Measurements from ENCODE around the gene PRPSAP1.
"Not testable (repeated sequence)": the region's sequence is repeated elsewhere in the genome, so short reads cannot be mapped to it uniquely, and the experiment has no call there.

PRPSAP1 gene

DNA sequence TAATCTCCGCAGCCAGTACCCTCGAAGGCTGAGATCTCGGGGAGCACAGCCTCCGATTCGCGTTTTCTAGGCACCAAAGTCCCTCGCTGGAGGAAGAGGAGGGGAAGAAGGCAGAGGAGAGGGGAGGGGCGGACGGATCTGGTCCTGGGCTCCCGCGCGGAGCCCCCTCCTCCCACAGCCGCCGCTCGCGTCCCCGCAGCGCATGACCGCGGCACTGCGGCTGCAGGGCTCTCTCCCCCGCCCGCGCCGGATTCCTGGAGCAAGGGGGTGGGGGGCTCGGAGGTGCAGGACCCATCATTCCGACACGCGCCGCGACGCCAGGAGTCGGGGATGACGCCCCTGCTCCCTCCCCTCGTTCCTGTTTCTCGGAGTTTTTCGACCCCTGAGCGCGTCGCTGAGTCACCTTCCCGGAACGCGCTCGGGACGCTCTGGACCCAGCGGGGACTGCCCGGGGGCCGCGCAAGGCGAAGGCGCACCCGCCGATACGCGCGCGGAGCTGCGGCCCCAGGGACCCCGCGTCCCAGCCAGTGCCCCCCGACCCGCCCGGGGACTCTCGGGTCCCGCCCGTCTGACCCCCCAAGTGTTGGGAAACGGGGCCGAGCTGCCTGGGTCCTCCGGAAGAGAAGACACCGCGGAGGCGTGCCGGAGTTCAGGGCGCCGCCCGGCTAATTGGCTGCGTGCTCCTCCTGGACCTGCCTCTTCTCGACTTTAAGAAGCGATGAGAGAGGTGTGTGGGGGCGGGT lies 29.3 kb upstream of the PRPSAP1 start:
- no peak for FAIRE-seq

DNA sequence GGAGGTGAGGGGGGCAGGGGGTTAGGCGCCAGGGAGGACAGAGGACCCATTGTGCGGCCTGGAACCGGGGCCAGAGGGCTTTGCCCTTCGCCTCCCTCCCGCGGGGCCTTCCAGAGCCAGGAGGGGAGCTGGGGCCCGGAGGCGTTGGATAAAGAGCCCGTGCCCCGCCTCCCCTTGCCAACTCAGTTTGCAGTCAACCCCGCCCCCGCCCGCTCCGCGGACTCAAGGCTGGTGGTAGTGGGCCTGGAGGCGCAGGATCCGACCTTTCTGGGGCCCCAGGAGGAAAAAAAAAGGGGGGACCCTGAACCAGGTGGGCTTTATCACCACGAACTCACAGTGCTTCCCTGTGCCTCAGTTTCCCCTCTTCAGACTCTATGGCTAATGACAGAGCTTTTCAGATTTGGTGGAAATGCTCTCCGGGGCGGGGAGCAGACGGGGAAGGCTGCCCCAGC lies 28.7 kb upstream of the PRPSAP1 start:
- FAIRE-seq, result no peak

DNA sequence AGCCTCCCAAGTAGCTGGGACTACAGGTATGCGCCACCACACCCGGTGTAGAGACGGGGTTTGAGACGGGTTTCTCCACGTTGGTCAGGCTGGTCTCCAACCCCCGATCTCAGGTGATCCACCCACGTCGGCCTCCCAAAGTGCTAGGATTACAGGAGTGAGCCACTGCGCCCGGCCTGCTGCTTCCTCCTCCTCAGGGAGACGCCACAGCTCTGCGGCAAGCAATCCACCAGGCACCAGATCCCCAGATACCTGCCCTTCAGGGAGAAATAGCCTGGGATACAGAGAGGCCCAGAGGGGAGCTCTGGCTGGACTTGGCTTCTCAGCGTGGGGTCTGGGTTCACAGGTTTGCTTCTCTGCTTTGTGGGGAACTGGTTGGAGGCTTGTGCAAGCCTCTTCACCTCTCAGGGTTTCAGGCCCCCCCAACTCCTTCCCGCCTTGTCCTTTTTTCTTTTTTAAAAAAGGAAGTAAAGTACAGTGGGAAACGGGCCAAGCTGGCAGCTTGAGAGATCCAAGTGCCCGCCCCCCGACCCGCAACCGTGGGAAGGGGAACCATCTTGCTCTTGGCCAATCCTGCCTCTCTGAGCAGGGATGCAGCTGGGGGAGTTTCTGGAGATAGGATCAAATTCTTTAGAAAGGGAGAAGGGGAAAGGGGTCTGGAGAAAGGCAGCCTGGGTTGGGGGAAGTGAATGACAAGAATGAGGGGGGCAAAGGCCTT lies 28.1 kb upstream of the PRPSAP1 start:
- FAIRE-seq, result no peak

DNA sequence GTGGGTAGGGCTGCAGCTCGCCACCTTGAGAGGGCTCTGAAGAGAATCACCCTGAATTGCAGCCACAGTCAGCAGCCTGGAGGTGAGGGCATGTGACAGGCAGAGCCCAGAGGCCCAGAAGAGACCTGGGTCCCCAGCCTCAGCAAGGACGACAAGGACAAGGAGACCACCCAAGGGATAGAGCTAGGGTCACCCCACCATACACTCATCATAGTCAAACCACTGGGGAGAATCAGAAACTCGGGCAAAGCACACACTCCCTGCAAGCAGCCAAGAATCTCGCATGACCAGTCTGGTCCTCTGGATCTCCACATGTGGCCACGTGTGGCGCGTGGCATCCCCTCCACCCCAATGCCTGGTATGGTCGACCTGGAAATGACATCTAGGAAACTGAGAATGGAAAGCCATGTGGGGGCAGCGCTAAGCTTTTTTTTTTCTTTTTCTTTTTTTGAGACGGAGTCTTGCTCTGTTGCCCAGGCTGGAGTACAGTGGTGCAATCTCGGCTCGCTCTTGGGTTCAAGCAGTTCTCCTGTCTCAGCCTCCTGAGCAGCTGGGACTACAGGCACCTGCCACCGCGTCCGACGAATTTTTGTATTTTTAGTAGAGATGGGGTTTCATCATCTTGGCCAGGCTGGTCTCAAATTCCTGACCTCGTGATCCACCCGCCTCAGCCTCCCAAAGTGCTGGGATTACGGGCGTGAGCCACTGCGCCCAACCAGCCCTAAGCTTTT lies 26.1 kb upstream of the PRPSAP1 start:
- FAIRE-seq, result no peak

DNA sequence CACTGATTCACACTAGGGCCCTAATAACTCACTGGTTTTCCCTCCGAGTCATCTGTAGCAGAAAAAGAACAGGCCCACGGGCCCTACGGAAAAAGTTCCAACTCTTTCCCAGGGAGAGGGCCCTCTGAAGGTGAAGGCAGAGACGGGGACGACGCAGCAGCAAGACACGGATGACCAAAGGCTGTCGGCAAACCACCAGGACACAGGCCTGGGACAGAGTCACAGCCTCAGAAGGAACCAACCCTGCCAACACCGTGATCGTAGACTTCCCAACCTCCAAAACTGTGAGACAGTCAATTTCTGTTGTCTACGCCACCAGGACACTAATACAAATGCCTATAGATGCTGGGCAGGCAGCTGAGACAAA lies 25.5 kb upstream of the PRPSAP1 start:
- no peak for FAIRE-seq

DNA sequence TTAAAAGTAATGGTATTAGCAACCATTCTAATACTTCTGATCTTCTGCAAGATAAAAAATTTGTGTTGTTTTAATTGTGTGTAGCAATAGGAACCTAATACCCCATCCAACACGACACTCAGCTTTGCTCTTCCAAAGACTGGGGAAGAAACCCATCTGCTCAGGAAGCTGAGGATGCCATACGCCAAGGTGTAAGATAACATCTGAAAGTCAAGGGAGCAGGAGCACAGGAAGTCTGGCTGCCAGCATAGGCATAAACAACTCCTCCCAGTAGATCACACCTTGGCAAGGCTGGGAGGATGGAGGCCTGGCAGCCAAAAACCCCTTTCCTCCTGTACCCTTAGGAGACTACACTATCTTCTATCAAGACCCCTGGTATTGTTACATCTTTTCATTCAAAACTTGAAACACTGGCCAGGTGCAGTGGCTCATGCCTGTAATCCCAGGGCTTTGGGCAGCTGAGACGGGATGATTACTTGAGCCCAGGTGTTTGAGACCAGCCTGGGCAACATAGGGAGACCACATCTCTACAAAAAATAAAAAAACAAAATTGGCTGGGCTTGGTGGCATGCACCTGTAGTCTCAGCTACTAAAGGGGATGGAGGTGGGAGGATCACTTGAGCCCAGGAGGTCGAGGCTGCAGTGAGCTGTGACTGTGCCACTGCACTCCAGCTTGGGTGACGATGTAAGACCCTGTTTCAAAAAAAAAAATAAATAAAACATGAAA lies 25.0 kb upstream of the PRPSAP1 start:
- FAIRE-seq, result no peak

DNA sequence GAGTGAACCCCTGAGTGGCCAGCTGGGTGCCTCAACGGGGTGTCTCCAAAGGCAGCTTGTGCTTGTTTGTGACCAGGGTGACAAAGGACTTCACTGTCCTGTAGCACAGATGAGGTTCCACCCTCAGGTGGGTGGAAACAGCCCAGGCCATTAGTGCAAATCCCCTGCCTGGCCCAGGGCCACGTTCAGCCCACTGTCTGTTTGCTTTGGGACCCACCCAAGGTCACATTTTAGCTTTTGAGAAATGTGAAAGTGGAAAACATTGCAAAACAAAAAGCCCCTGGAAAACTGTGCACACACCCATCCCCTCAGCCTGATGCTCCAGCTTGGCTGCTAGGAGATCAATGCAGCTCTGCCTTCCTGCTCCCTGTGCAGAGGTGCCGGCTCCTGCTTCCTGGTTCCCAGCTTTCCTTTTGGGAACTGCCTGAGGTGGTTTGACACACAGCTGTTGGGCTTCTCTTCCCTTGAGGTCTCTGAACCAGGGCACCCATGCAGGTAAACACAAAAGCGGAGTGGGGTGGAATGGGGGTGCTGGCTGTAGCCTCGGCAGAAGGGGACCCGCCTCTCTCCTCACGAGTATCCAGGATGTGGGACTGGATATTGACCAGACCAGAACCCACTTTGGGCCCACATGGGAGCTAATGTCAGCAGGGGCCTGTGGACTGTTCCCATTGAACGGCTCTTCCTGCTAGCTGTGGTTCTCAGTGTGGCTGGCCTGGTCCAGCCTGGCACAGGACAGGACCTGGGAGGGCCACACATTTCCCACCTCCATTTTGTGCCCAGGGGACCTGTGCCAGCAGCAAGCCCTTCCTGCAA lies 22.8 kb upstream of the PRPSAP1 start:
- no peak for FAIRE-seq

DNA sequence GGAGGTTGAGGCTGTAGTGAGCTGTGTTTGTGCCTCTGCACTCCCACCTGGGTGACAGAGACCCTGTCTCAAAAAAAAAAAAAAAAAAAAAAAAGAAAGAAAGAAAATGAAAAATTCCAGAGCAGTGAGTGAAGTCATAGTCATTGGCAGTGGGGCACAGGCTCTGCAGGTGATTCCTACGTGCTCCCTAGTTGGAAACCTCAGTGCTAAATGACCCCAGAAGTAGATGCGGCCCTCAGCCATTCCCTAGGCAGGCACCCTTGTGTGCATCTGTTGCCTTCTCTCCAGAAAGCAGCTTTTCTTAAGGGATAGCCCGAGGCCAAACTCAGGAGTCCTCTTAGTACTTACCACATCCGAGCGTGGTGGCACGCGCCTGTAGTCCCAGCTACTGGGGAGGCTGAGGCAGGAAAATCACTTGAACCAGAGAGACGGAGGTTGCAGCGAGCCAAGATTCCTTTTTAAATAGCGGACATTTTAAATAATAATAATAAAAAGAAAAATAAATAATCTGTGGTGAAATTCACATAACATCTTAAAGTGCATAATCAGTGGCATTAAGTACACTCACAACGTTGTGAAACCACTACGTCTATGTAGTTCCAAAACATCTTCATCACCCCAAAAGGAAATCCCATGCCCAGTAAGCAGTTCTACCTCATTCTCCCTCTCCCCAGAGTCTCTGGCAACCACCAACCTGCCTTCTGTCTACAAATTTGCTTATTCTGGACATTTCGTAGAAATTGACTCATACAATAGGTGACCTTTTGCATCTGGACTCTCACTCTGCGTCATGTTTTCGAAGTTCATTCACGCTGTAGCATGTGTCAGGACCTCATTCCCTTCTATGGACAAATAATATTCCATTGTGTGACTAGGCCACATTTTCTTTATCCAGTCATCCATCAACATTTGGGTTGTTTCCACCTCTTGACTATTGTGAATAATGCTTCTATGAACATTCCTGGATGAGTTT lies 18.2 kb upstream of the PRPSAP1 start:
- no peak for FAIRE-seq

DNA sequence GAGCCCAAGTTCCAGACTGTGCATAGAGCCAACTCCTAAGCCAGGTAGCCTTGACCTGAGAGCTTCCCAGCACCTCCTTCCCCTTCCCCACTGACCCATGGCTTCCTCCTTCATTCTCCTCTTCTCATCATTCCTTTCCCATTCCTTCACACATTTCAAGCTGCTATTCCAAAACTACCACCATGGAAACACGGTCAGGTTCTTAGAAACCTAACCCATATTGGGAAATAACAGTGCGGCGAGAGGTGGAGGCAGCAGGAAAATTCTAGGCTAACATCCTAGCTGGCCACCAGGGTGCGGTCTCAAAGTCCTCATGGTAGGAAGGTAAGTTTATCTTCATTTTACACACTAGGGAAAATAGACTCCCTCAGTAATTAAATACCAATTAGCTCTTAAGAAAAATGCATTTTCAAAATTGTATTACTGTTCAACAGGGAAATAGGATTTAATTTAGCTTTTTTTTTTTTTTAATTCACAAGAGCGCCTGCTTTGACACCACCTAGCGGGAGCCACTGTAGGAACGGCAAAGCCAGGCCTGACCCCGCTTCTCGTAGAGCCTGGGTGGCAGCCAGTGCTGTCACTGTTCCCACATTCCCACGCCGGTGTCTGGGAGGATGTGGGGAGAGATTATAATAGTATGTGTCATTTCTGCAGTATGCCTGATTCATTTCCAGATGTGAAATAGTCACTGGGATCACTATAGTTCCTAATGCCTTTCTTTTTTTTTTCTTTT lies 16.7 kb upstream of the PRPSAP1 start:
- FAIRE-seq, result no peak

DNA sequence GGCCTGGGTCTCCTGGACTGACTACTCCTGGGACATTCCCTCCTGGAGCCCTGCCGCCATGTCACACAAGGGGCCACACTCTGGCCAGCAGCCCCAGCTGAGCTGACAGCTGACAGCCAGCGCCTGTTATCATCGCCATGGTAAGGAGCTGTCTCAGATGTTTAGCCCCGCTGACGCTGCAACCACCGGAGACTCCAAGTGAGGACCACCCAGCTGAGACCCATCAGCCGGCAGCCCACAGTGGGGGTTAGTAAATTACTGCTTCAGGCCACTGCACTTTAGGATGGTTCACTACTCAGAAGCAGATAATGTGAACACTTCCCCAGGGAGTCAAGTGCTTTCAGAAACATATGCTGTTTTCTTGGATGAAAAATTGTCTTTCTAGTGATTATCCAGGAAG lies 16.1 kb upstream of the PRPSAP1 start:
- FAIRE-seq, result no peak

DNA sequence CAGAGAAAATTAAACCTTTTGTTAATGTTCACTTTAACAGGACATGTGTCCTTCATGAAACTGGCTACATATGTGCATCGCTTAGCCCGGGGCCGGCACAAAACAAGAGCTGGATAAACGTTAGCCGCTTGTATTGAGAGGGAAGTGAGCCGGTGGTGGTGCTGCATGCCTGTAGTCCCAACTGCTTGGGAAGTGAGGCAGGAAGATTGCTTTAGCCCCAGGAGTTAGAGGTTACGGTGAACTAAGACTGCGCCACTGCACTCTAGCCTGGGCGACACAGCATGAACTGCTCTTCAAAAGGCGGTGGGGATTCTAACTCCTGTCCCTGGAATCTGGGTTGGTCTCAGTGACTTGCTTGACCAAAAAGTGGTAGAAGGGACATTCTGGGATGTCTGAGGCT lies 15.7 kb upstream of the PRPSAP1 start:
- no peak for FAIRE-seq

DNA sequence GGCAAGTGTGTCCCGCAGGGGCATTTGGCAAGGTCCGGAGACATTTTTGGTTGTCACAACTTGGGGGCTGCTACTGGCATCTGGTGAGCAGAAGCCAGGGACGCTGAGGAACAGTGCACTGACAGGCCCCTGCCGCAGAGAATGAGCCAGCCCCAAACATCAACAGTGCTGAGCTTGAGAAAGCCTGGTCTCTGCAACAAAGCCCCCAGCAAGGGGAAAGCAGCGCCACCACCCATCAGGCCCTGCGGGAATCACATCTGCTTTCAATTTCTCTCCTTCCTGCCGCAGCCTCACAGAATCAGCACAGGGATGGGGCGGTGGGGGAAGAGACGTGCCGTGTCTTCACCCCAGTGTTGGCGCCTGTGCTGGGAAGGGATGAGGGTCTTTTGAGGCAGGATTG lies 14.8 kb upstream of the PRPSAP1 start:
- no peak for FAIRE-seq

DNA sequence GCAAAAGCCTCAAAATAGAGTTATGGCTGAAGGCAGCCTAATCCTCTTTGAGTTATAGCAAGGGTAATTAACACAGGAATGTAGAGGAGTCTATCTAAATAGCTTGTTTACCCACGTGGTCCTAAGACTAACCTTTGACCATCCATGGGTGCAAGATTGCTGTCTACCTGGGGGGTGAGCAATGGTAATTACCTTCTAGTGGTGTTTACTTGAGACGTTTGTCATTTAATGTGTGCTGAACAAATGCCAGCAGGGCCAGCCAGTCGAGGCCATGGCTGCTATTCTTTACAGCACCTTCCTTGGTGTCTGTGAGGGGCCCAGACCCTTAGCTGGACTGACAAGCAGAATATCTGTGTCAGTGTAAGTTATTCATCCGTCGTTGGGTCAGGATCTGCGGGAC lies 13.9 kb upstream of the PRPSAP1 start:
- no peak for FAIRE-seq

DNA sequence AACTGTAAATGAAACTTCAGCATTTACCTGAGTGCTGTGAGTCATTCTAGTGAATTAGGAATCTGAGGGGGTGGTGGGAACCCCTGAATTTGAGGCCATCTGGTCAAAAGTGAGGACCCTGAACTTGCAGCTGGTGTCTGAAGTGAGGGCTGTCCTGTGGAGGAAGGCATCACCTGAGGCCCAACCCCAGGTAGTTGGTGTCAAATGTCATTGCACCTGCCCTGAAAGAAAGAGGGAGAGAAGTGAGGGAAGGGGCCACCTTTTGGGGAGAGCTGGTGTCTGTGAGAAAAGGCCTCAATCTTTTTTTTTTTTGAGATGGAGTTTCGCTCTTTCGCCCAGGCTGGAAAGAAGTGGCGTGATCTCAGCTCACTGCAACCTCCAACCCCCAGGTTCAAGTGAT lies 12.5 kb upstream of the PRPSAP1 start:
- FAIRE-seq, result no peak

DNA sequence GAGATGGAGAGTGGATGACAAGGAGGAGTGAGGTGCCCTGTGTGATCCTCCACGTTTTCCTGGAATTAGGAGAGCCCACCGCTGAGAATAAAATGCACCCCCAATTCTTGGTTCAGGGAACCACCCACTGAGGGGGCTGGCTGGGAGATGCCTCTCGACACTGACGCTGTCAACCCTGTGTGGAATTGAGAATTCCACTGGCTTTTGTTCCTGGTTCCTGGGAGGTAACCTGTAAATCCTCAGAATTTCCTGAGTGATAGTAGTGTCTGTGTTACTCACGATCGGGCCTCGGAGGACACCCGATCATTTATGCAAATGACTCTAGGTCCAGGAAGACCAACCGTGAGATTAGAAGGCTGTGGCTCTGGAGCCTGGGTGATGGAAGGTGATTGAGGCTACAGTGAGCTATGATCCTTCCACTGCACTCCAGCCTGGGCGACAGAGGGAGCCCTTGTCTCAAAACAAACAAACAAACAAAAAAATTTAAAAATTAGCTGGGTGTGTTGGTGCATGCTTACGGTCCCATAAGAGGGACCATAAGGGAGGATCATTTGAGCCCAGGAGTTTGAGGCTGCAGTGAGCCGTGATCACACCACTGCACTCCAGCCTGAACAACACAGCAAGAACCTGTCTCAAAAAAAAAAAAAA lies 11.7 kb upstream of the PRPSAP1 start:
- peak; percentile 33 for FAIRE-seq

DNA sequence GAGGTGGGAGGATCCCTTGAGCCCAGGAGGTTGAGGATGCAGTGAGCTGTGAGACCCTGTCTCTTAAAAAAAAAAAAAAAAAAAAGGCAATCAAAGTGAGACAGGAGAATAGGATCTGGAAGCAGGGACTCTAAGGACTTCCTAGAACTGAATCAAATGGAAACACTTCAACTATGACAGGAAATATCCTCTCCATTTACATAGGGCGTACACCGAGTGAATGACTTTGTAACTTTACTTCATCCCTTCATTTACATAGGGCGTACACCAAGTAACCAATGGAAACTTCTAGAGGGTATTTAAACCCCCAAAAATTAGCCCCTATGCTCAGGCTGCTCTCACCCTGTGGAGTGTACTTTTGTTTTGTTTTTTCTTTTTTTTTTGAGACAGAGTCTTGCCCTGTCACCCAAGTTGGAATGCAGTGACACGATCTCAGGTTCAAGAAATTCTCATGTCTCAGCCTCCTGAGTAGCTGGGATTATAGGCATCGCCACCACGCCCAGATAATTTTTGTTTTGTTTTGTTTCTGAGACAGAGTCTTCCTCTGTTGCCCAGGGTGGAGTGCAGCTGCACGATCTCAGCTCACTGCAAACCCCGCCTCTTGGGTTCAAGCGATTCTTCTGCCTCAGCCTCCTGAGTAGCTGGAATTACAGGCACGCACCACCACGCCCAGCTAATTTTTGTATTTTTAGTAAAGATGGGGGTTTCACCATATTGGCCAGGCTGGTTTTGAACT lies 9.6 kb upstream of the PRPSAP1 start:
- no peak for FAIRE-seq

DNA sequence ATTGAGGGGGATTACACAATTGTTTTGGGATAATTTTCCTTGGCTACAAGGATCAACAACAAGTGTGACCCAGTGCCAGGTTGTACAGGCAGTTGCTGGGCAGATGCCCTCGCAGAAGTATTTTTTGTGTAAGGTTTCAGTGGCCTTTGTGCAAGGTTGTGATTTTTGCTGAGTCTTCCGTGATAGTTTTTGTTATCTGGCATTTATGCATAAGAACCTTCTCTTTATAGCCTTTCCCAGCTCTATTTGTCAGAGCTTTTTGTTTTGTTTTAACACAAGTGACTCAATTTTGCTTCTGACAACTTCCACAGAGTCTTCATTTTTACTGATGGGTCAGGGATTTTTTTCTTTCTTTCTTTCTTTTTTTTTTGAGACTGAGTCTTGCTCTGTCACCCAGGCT lies 6.7 kb upstream of the PRPSAP1 start:
- no peak for FAIRE-seq

DNA sequence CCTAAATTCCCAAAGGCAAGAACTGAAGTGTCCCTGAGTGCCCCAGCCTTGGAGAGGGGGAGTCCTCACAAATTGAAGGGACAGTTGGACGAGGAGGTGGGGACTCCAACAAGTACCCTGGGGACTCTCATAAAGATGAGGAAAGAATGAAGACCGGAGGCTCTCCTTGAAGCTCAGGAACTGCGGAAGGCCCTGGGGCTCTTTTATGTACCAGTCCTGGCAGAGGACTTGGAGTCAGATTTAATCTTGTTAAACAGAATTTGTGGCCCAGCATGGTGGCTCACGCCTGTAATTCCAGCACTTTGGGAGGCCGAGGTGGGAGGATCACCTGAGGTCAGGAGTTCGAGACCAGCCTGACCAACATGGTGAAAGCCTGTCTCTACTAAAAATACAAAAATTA lies 6.1 kb upstream of the PRPSAP1 start:
- not testable (repeated sequence) for FAIRE-seq

DNA sequence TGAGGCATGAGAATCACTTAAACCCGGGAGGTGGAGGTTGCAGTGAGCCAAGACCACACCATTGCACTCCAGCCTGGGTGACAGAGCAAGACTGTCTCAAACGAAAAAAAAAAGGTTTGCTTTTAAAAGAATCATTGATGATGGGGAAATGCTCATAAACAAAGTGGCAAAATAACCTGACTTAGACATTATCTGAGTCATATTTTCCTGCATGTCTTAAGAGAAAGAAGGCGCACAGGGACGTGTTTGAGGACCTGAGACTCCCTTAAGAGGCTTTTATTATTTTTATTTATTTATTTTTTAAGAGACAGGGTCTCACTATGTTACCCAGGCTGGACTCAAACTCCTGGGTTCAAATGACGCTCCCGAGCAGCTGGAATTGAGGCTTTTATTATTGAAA lies 5.7 kb upstream of the PRPSAP1 start:
- FAIRE-seq, result no peak

Data from G401.6 (cell line).